Endothelial cell of umbilical vein (primary cell): ENCODE data around the gene KCNQ1OT1. TPM values are rescaled to one million over a fixed set of nuclear protein-coding genes. Genes with fewer than 3 reads are reported as not detected.

ENCODE experiments used
- BruUV-seq: library from RNA; stranded (reverse); fragments of 400-500 nt; replicated peaks from 2 replicates; lab custom pipeline; 2021; lab: Mats Ljungman, UMichigan
- CTCF ChIA-PET: fragments of 300-600, 350-600 bp; sonication (Branson Sonifier 250); formaldehyde crosslinking; loops from one replicate; lab custom pipeline; 2021; ENCODE audit warnings: antibody characterized with exemption, inconsistent platforms; lab: Charles Lee
- POLR2A ChIA-PET: fragments of 300-600, 350-600 bp; sonication (Branson Sonifier 250); formaldehyde crosslinking; loops from one replicate; lab custom pipeline; 2021; ENCODE audit warnings: antibody characterized with exemption, inconsistent platforms; lab: Charles Lee
- DNase-seq: peaks from one replicate; pipeline ENCODE4 v3.0.0-alpha.2; 2011; ENCODE audit warnings: low read depth, low spot score
- FAIRE-seq: peaks from 2 replicates; lab custom pipeline; 2011; peaks lifted over from hg19 to GRCh38; lab: Jason Lieb, UNC
- H2AFZ ChIP-seq: 2 replicates; pipeline ENCODE4 v1.6.0; 2012; ENCODE audit warnings: low read depth, low read length, control low read depth, inconsistent platforms
- H3K27ac ChIP-seq: 2 replicates; pipeline ENCODE4 v1.5.1; 2011; ENCODE audit warnings: low read depth, mild to moderate bottlenecking, control low read depth, low read length, moderate library complexity; ENCODE audit not compliant: insufficient read depth
- H3K27me3 ChIP-seq, 2 experiments: 2 replicates each; pipeline versions ENCODE4 v1.6.0 to v1.6.1; 2011; ENCODE audit warnings: low read length in 2 of 2, mixed read lengths in 1 of 2; ENCODE audit not compliant: control insufficient read depth in 2 of 2, insufficient read depth in 2 of 2
- H3K36me3 ChIP-seq, 2 experiments: 2 replicates in 1 of 2; 3 replicates in 1 of 2; pipeline ENCODE4 v1.5.1; 2011; ENCODE audit warnings: low read length in 2 of 2, mild to moderate bottlenecking in 1 of 2, moderate library complexity in 1 of 2; ENCODE audit not compliant: control insufficient read depth in 2 of 2, insufficient read depth in 2 of 2; ENCODE audit errors: extremely low read depth in 1 of 2
- H3K4me1 ChIP-seq: 3 replicates; pipeline ENCODE4 v1.5.1; 2011; ENCODE audit warnings: mild to moderate bottlenecking, low read length; ENCODE audit not compliant: control insufficient read depth, insufficient read depth; ENCODE audit errors: extremely low read depth
- H3K4me2 ChIP-seq: 2 replicates; pipeline ENCODE4 v1.6.1; 2011; ENCODE audit warnings: low read length, control low read depth, mixed read lengths; ENCODE audit not compliant: insufficient read depth
- H3K4me3 ChIP-seq, 3 experiments: fragments of 200-600 bp in 1 of 3; sonication (generic), shearing (Covaris generic) in 1 of 3; replicated peaks in 1 of 3; 2 replicates each; pipeline ENCODE4 v1.5.1; 2011 to 2016; ENCODE audit warnings: control low read depth in 3 of 3, low read length in 3 of 3, mild to moderate bottlenecking in 2 of 3, inconsistent platforms in 1 of 3, low read depth in 1 of 3, moderate library complexity in 1 of 3; ENCODE audit not compliant: insufficient read depth in 1 of 3
- H3K79me2 ChIP-seq: 2 replicates; pipeline ENCODE4 v1.6.0; 2012; ENCODE audit warnings: low read length, inconsistent platforms; ENCODE audit not compliant: control insufficient read depth, insufficient read depth
- H3K9ac ChIP-seq: replicated peaks from 2 replicates; pipeline ENCODE3; 2011; ENCODE audit warnings: low read length, control low read depth; ENCODE audit not compliant: insufficient read depth; ENCODE audit errors: extremely low read depth
- H3K9me1 ChIP-seq: replicated peaks from 3 replicates; pipeline ENCODE4 v1.6.0; 2011; ENCODE audit warnings: mild to moderate bottlenecking, low read length; ENCODE audit not compliant: control insufficient read depth, insufficient read depth; ENCODE audit errors: extremely low read depth
- H3K9me3 ChIP-seq: replicated peaks from 2 replicates; pipeline ENCODE4 v1.5.1; 2012; ENCODE audit warnings: low read length, inconsistent platforms; ENCODE audit not compliant: control insufficient read depth, insufficient read depth
- H4K20me1 ChIP-seq: replicated peaks from 2 replicates; pipeline ENCODE3; 2011; ENCODE audit warnings: mild to moderate bottlenecking, low read length; ENCODE audit not compliant: control insufficient read depth, insufficient read depth; ENCODE audit errors: extremely low read depth
- EZH2 ChIP-seq: IDR thresholded peaks from 2 replicates; pipeline ENCODE4 v1.6.1; 2012; ENCODE audit warnings: borderline replicate concordance, low read depth, mild to moderate bottlenecking, moderate library complexity, low read length, inconsistent platforms; ENCODE audit not compliant: severe bottlenecking
- FOS ChIP-seq: IDR thresholded peaks from 2 replicates; pipeline ENCODE4 v1.6.1; 2011; ENCODE audit warnings: mild to moderate bottlenecking, low read length, moderate library complexity, borderline replicate concordance; ENCODE audit not compliant: insufficient read depth
- JUN ChIP-seq: IDR thresholded peaks from 2 replicates; pipeline ENCODE4 v1.6.1; 2011; ENCODE audit warnings: borderline replicate concordance, low read depth; ENCODE audit not compliant: insufficient read length, insufficient read depth
- MYC ChIP-seq: IDR thresholded peaks from one replicate; pipeline ENCODE4 v1.6.1; 2011; ENCODE audit warnings: mild to moderate bottlenecking, low read depth, low read length
- POLR2A ChIP-seq: IDR thresholded peaks from 2 replicates; pipeline ENCODE4 v1.6.1; 2012; ENCODE audit warnings: low read depth, mild to moderate bottlenecking, control low read depth, low read length
- dilution Hi-C: fragments of 300-500 bp; cut with MboI; formaldehyde crosslinking; loops from one replicate; pipeline ENCODE4 v1.15.0; 2019; ENCODE audit warnings: low sequenced_read_pairs; ENCODE audit not compliant: extremely low pct_ligation_motif_present
- intact Hi-C: fragments of 100-400 bp; cut with micrococcal nuclease; formaldehyde crosslinking; loops from one replicate; pipeline ENCODE4 v1.10.0; 2022
- polyA plus RNA-seq, 4 experiments: library from polyadenylated mRNA; depleted of rRNA in 3 of 4; stranded (reverse) in 3 of 4; unstranded in 1 of 4; fragments of >200 nt; gene quantifications; 2 replicates each; pipeline versions ENCODE4 v1.2.1 to v1.2.3, GENCODE V29; 2011 to 2012; ENCODE audit warnings: missing spikeins in 1 of 4
- total RNA-seq: library from RNA; stranded (reverse); gene quantifications from 2 replicates; pipeline ENCODE4 v1.2.3, GENCODE V29; 2021
- TF ChIP-seq, protein P1 (sequence below): IDR thresholded peaks from 2 replicates; pipeline ENCODE4 v1.6.1; 2011; ENCODE audit not compliant: insufficient read depth, insufficient read length
- TF ChIP-seq, protein P2 (sequence below), 2 donors: IDR thresholded peaks; 1 replicate in 1 of 2; 2 replicates in 1 of 2; pipeline ENCODE4 v1.5.1; 2011; ENCODE audit warnings: low read length in 2 of 2, mild to moderate bottlenecking in 2 of 2, moderate library complexity in 2 of 2, control low read depth in 1 of 2, inconsistent platforms in 1 of 2, low read depth in 1 of 2; ENCODE audit not compliant: insufficient read depth in 1 of 2; ENCODE audit errors: extremely low read depth in 1 of 2

Gene KCNQ1OT1
- total and polyA plus RNA-seq, 2 donors (not counting 3 experiments of a cell fraction or from before 2014, with no cell fraction given) = 0.11 to 1.8 TPM

DNA sequence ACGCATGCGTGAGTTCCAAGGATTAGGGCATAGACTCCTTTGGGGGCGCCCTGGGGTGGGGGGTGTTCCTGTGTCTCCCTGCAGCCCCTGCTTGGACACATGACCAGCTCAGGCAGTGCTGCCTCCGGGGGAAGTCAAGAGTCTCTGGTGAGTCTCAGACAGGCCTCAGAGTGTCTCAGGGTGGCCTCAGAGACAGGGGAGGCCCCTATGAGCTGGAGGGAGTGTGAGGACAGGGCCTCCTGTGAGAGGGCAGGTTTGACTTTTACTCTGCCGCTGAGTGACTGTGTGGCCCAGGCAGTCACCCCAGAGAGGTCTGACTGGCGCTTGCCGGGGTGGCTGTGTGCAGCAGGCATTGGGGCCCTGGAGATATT is 41.2 kb upstream of the KCNQ1OT1 start:
- dilution Hi-C loops = no loop called here
- H3K27ac ChIP-seq = no peak overlapping the region
- H3K36me3 ChIP-seq = no peaks in the 10 kb centered on the region
- no peak overlapping the region for H3K4me3 ChIP-seq
- intact Hi-C loops = no loop called here
- TF ChIP-seq FOS (no peak), JUN (no peak), MYC (no peak), POLR2A (no peak), EZH2 (no peak)
- TF ChIP-seq, protein P1, sequence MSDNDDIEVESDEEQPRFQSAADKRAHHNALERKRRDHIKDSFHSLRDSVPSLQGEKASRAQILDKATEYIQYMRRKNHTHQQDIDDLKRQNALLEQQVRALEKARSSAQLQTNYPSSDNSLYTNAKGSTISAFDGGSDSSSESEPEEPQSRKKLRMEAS = no peak
- TF ChIP-seq, protein P2, sequence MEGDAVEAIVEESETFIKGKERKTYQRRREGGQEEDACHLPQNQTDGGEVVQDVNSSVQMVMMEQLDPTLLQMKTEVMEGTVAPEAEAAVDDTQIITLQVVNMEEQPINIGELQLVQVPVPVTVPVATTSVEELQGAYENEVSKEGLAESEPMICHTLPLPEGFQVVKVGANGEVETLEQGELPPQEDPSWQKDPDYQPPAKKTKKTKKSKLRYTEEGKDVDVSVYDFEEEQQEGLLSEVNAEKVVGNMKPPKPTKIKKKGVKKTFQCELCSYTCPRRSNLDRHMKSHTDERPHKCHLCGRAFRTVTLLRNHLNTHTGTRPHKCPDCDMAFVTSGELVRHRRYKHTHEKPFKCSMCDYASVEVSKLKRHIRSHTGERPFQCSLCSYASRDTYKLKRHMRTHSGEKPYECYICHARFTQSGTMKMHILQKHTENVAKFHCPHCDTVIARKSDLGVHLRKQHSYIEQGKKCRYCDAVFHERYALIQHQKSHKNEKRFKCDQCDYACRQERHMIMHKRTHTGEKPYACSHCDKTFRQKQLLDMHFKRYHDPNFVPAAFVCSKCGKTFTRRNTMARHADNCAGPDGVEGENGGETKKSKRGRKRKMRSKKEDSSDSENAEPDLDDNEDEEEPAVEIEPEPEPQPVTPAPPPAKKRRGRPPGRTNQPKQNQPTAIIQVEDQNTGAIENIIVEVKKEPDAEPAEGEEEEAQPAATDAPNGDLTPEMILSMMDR (IDR thresholded peaks at IDR 0.05; ENCODE audit: extremely low read depth in 1 of 2, insufficient read depth in 1 of 2, low read depth in 1 of 2, low read length in 2 of 2) = no peak
- H3K9me1 ChIP-seq = no peaks in the 10 kb centered on the region
- no TSS peak for BruUV-seq
- ChIA-PET CTCF (no interaction called here), POLR2A (no interaction called here)
- H4K20me1 ChIP-seq = no peaks in the 10 kb centered on the region
- H3K79me2 ChIP-seq = no peaks in the 10 kb centered on the region
- no peaks in the 10 kb centered on the region for H3K9me3 ChIP-seq
- no peaks in the 10 kb centered on the region for H3K4me1 ChIP-seq
- FAIRE-seq (no peak), DNase-seq (no peak)
- no peak overlapping the region for H2AFZ ChIP-seq
- H3K9ac ChIP-seq = no peak overlapping the region
- no peaks in the 10 kb centered on the region for H3K27me3 ChIP-seq
- H3K4me2 ChIP-seq = no peak overlapping the region
